HepG2 (cell line): ENCODE measurements around the gene LEMD2. TPM values are rescaled to one million over a fixed set of nuclear protein-coding genes. Genes with fewer than 3 reads are reported as not detected.
A peak's percentile ranks its signal among the peaks of the same experiment; 100 is the strongest.

Source experiments
- ASH2L ChIP-seq: fragments of 300-600, 200-600 bp; sonication (generic); IDR thresholded peaks from 2 replicates; pipeline ENCODE4 v1.7.0; 2017; ENCODE audit warnings: low read depth, mild to moderate bottlenecking, moderate library complexity, mixed read lengths, low read length; ENCODE audit not compliant: insufficient read length
- ERF ChIP-seq: IDR thresholded peaks from 2 replicates; pipeline ENCODE4 v1.6.1; 2018; ENCODE audit warnings: missing biosample characterization, missing genetic modification reagents
- KAT8 ChIP-seq: IDR thresholded peaks from 2 replicates; pipeline ENCODE4 v1.6.1; 2016; ENCODE audit warnings: missing genetic modification reagents, missing compliant biosample characterization
- MIER2 ChIP-seq: IDR thresholded peaks from 2 replicates; pipeline ENCODE4 v1.6.1; 2016; ENCODE audit warnings: missing biosample characterization, missing genetic modification reagents
- SRF ChIP-seq: IDR thresholded peaks from 2 replicates; pipeline ENCODE4 v1.6.1; 2011; ENCODE audit warnings: mild to moderate bottlenecking, low read depth, low read length, moderate library complexity
- ZNF17 ChIP-seq: sonication (generic); formaldehyde crosslinking; IDR thresholded peaks from 2 replicates; pipeline ENCODE4 v1.5.0; 2020; ENCODE audit warnings: mild to moderate bottlenecking, missing genetic modification reagents
- ZNF350 ChIP-seq: sonication (generic); formaldehyde crosslinking; IDR thresholded peaks from 2 replicates; pipeline ENCODE4 v1.4.0; 2020; ENCODE audit warnings: mild to moderate bottlenecking, low read depth, missing genetic modification reagents, borderline replicate concordance
- ZNF598 ChIP-seq: sonication (generic); formaldehyde crosslinking; IDR thresholded peaks from 2 replicates; pipeline ENCODE4 v1.5.1; 2020; ENCODE audit warnings: mild to moderate bottlenecking, missing genetic modification reagents, borderline replicate concordance
- ZSCAN31 ChIP-seq: sonication (generic); formaldehyde crosslinking; IDR thresholded peaks from 2 replicates; pipeline ENCODE4 v1.5.0; 2020; ENCODE audit warnings: low read depth, mild to moderate bottlenecking, missing genetic modification reagents
- polyA plus RNA-seq, 8 experiments: library from polyadenylated mRNA; depleted of rRNA in 3 of 8; stranded (reverse) in 7 of 8; unstranded in 1 of 8; fragments of >200 nt; fragmentation: Illumina TruSeq in 4 of 8; extraction: Trizol in 4 of 8; gene quantifications; 2 replicates each; pipeline versions ENCODE4 v1.2.1 to v1.2.3, GENCODE V29; 2011 to 2016; ENCODE audit warnings: low read depth in 4 of 8, missing spikeins in 1 of 8, mixed read lengths in 1 of 8; ENCODE audit not compliant: insufficient read depth in 1 of 8
- total RNA-seq, 5 experiments: library from RNA; depleted of rRNA; stranded (reverse); fragments of >200 nt; fragmentation: Illumina TruSeq; extraction: Trizol; gene quantifications; 2 replicates each; pipeline ENCODE4 v1.2.3, GENCODE V29; 2016; ENCODE audit warnings: low read depth in 1 of 5
- TF ChIP-seq, protein P1 (sequence below): sonication (generic); formaldehyde crosslinking; IDR thresholded peaks from 2 replicates; pipeline ENCODE4 v1.4.0; 2020; ENCODE audit warnings: missing genetic modification reagents
- TF ChIP-seq, protein P2 (sequence below): sonication (generic); formaldehyde crosslinking; IDR thresholded peaks from 2 replicates; pipeline ENCODE4 v1.4.0; 2020; ENCODE audit warnings: missing genetic modification reagents; ENCODE audit errors: not compliant biosample characterization
- TF ChIP-seq, protein P3 (sequence below): IDR thresholded peaks from 2 replicates; pipeline ENCODE4 v1.6.1; 2016; ENCODE audit warnings: mild to moderate bottlenecking
- TF ChIP-seq, protein P4 (sequence below): sonication (generic); formaldehyde crosslinking; conservative IDR thresholded peaks from 2 replicates; pipeline ENCODE4 v1.5.0; 2020; ENCODE audit warnings: missing genetic modification reagents
- TF ChIP-seq, protein P5 (sequence below): sonication (generic); formaldehyde crosslinking; IDR thresholded peaks from 2 replicates; pipeline ENCODE4 v1.4.0; 2020; ENCODE audit warnings: mild to moderate bottlenecking, missing genetic modification reagents
- TF ChIP-seq, protein P6 (sequence below): sonication (generic); formaldehyde crosslinking; IDR thresholded peaks from 2 replicates; pipeline ENCODE4 v1.4.0; 2020; ENCODE audit warnings: mild to moderate bottlenecking, low read depth, missing genetic modification reagents

LEMD2 gene
- total and polyA plus RNA-seq, 2 of the 13 experiments (the other 11 are each of a cell fraction or from before 2014, with no cell fraction given) = 45.2 to 62.9 TPM

DNA sequence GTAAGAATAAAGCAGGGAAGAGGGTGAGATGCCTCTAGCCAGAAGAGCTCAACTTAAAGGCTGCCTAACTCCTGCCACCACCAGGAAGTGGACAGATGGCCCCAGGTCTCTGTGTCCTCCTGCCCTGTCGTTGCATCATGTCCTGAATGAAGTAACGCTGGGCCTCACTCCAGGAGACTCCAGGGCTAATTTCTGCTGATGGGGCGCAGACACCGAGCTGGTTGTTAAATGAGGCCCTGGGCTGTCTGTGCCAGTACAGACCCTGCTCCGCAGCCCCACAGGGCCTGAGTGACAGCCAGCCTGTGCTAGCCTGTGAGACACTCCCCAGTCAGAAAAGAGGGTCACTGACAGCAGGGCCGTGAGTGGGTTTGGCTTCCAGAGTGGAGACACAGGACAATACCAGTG, 48.7 kb downstream of the LEMD2 start (continued):
- TF ChIP-seq, protein P1, sequence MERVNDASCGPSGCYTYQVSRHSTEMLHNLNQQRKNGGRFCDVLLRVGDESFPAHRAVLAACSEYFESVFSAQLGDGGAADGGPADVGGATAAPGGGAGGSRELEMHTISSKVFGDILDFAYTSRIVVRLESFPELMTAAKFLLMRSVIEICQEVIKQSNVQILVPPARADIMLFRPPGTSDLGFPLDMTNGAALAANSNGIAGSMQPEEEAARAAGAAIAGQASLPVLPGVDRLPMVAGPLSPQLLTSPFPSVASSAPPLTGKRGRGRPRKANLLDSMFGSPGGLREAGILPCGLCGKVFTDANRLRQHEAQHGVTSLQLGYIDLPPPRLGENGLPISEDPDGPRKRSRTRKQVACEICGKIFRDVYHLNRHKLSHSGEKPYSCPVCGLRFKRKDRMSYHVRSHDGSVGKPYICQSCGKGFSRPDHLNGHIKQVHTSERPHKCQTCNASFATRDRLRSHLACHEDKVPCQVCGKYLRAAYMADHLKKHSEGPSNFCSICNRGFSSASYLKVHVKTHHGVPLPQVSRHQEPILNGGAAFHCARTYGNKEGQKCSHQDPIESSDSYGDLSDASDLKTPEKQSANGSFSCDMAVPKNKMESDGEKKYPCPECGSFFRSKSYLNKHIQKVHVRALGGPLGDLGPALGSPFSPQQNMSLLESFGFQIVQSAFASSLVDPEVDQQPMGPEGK (CRISPR knock-in tag) = no peak
- peak; percentile 51; the same call in 1 of the 2 replicates for TF ChIP-seq ZNF350 (CRISPR knock-in tag)
- TF ChIP-seq, protein P2, sequence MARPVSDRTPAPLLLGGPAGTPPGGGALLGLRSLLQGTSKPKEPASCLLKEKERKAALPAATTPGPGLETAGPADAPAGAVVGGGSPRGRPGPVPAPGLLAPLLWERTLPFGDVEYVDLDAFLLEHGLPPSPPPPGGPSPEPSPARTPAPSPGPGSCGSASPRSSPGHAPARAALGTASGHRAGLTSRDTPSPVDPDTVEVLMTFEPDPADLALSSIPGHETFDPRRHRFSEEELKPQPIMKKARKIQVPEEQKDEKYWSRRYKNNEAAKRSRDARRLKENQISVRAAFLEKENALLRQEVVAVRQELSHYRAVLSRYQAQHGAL = no peak
- TF ChIP-seq, protein P3, sequence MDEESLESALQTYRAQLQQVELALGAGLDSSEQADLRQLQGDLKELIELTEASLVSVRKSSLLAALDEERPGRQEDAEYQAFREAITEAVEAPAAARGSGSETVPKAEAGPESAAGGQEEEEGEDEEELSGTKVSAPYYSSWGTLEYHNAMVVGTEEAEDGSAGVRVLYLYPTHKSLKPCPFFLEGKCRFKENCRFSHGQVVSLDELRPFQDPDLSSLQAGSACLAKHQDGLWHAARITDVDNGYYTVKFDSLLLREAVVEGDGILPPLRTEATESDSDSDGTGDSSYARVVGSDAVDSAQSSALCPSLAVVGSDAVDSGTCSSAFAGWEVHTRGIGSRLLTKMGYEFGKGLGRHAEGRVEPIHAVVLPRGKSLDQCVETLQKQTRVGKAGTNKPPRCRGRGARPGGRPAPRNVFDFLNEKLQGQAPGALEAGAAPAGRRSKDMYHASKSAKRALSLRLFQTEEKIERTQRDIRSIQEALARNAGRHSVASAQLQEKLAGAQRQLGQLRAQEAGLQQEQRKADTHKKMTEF (CRISPR knock-in tag) = no peak
- no peak for TF ChIP-seq MIER2 (CRISPR knock-in tag)
- TF ChIP-seq, protein P4, sequence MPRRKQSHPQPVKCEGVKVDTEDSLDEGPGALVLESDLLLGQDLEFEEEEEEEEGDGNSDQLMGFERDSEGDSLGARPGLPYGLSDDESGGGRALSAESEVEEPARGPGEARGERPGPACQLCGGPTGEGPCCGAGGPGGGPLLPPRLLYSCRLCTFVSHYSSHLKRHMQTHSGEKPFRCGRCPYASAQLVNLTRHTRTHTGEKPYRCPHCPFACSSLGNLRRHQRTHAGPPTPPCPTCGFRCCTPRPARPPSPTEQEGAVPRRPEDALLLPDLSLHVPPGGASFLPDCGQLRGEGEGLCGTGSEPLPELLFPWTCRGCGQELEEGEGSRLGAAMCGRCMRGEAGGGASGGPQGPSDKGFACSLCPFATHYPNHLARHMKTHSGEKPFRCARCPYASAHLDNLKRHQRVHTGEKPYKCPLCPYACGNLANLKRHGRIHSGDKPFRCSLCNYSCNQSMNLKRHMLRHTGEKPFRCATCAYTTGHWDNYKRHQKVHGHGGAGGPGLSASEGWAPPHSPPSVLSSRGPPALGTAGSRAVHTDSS = no peak
- TF ChIP-seq, protein P5, sequence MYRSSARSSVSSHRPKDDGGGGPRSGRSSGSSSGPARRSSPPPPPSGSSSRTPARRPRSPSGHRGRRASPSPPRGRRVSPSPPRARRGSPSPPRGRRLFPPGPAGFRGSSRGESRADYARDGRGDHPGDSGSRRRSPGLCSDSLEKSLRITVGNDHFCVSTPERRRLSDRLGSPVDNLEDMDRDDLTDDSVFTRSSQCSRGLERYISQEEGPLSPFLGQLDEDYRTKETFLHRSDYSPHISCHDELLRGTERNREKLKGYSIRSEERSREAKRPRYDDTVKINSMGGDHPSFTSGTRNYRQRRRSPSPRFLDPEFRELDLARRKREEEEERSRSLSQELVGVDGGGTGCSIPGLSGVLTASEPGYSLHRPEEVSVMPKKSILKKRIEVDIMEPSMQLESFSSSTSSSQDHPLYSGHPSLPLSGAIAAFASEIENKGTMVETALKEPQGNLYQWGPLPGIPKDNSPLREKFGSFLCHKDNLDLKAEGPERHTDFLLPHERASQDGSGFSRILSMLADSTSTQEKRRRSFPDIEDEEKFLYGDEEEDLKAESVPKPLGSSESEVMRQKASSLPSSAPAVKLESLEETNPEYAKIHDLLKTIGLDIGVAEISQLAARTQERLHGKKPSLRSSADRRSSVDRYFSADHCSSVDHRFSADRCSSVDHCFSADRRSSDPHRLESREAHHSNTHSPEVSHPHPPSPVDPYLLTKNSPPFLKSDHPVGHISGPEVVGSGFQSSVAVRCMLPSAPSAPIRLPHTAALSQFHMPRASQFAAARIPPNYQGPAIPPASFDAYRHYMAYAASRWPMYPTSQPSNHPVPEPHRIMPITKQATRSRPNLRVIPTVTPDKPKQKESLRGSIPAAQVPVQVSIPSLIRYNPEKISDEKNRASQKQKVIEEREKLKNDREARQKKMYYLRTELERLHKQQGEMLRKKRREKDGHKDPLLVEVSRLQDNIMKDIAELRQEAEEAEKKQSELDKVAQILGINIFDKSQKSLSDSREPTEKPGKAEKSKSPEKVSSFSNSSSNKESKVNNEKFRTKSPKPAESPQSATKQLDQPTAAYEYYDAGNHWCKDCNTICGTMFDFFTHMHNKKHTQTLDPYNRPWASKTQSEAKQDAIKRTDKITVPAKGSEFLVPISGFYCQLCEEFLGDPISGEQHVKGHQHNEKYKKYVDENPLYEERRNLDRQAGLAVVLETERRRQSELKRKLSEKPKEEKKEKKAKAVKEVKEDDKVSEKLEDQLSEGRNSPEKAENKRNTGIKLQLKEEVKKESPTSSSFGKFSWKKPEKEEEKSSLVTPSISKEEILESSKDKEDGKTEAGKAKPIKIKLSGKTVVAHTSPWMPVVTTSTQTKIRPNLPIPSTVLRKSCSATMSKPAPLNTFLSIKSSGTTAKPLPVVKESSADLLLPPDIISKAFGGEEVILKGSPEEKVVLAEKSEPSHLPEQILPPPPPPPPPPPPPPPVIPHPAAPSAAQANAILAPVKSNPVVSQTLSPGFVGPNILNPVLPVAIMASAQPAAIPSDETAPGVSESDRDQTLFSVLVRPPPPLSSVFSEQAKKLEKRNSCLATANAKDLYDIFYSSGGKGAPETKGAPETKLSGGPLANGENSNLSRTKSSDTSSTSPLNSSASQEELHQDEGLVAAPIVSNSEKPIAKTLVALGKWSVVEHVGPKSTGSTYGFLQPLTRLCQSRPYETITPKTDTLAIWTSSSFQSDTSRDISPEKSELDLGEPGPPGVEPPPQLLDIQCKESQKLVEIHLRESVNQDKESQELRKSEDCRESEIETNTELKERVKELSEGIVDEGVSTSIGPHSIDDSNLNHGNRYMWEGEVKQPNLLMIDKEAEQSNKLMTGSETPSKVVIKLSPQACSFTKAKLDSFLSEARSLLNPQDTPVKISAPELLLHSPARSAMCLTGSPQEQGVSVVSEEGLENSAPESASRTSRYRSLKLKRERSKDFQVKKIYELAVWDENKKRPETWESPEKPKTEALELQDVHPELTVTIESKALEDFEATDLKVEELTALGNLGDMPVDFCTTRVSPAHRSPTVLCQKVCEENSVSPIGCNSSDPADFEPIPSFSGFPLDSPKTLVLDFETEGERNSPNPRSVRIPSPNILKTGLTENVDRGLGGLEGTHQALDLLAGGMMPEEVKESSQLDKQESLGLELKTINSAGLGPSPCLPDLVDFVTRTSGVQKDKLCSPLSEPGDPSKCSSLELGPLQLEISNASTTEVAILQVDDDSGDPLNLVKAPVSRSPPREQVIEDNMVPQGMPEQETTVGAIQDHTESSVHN (CRISPR knock-in tag) = no peak
- TF ChIP-seq ZNF17 (CRISPR knock-in tag) = no peak
- TF ChIP-seq, protein P6, sequence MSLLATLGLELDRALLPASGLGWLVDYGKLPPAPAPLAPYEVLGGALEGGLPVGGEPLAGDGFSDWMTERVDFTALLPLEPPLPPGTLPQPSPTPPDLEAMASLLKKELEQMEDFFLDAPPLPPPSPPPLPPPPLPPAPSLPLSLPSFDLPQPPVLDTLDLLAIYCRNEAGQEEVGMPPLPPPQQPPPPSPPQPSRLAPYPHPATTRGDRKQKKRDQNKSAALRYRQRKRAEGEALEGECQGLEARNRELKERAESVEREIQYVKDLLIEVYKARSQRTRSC (CRISPR knock-in tag) = no peak
- 0 out of 2 replicates have a peak, but pooled peaks have one; percentile 41 for TF ChIP-seq ZNF598
- no peak for TF ChIP-seq ASH2L
- no peak for TF ChIP-seq ZSCAN31 (CRISPR knock-in tag)
- TF ChIP-seq ERF = no peak
- TF ChIP-seq KAT8 (CRISPR knock-in tag) = peak; percentile 69; the same call in 1 of the 2 replicates
- TF ChIP-seq SRF = no peak
